ENCODE results near the gene PTTG1IP. TPM values are rescaled to one million over a fixed set of nuclear protein-coding genes. Genes with fewer than 3 reads are reported as not detected.

Gene PTTG1IP
- total RNA-seq, 4 donors from 2014 or later, result 83.1 to 132 (median 114) TPM

GRCh38 chr21:44799646-44800045 lies 73.8 kb downstream of the PTTG1IP start:
- Histone ChIP-seq H3K4me3 (no peak overlapping the region), H3K27me3 (no peaks in the 10 kb centered on the region), H3K9me3 (no peaks in the 10 kb centered on the region), H3K4me1 (peaks cover 5 to 42% (median 29%) of the 10 kb centered on the region in 3 donors), H3K27ac (no peak overlapping the region), H3K36me3 (peaks cover 0 to 44% (median 0%) of the 10 kb centered on the region in 3 donors)
- 57% methylated on average over 1 of the region's 1 CpG; no CpG with 5 or more reads in 1 of the 2 donors for WGBS, 2 donors
- TF ChIP-seq CTCF (IDR thresholded peaks at IDR 0.05), result no peak
- TF ChIP-seq POLR2A (IDR thresholded peaks at IDR 0.05), result no peak
- intact Hi-C loops (cut with DNase I), result loop anchor here (5.0 to 10.0 kb wide), 5 partner anchors 73 to 325 kb away; partner anchors contain the start of gene PTTG1IP
- DNase-seq, result no peak

Other genes starting within 250 kb of the PTTG1IP start
- not detected for gene KRTAP10-9, start 246.6 kb downstream of the PTTG1IP start, total RNA-seq
- not detected for gene KRTAP10-10, start 236.3 kb downstream of the PTTG1IP start, total RNA-seq
- gene KRTAP10-11, start 227.3 kb downstream of the PTTG1IP start, total RNA-seq, result not detected
- not detected for gene KRTAP12-4, start 219.0 kb downstream of the PTTG1IP start, total RNA-seq
- not detected for gene KRTAP12-3, start 215.8 kb downstream of the PTTG1IP start, total RNA-seq
- gene KRTAP12-2, start 206.8 kb downstream of the PTTG1IP start, total RNA-seq, result not detected
- not detected for gene KRTAP12-1, start 191.5 kb downstream of the PTTG1IP start, total RNA-seq
- not detected for gene KRTAP10-12, start 176.5 kb downstream of the PTTG1IP start, total RNA-seq
- gene TSPEAR, start 162.1 kb downstream of the PTTG1IP start, total RNA-seq, result not detected
- gene UBE2G2, start 71.9 kb downstream of the PTTG1IP start, total RNA-seq, result 10 to 100 TPM; 27.9 to 70.0 (median 51.1) TPM
- 10 to 100 TPM; 22.9 to 55.0 (median 46.5) TPM for gene SUMO3, start 55.6 kb downstream of the PTTG1IP start, total RNA-seq
- 10 to 100 TPM in 2 of 4 donors, 1 to 10 TPM in 2; 6.6 to 47.1 (median 18.5) TPM for gene ITGB2, start 47.2 kb upstream of the PTTG1IP start, total RNA-seq
- 10 to 100 TPM; 10.2 to 16.1 (median 11.1) TPM for gene SLX9, start 66.3 kb upstream of the PTTG1IP start, total RNA-seq
- 10 to 100 TPM in 1 of 4 donors, 1 to 10 TPM in 3; 3.4 to 15.6 (median 5.7) TPM for gene ADARB1, start 200.9 kb upstream of the PTTG1IP start, total RNA-seq